T47D (cell line): ENCODE results near the gene SETD3.

Source experiments
- DNase-seq, 2 experiments: peaks; one replicate each; pipeline versions ENCODE4 v3.0.0 to v3.0.0-alpha.2; 2011 to 2012; ENCODE audit warnings: low read depth in 1 of 2, low spot score in 1 of 2
- JUND ChIP-seq: IDR thresholded peaks from 2 replicates; pipeline ENCODE4 v1.6.1; 2012; ENCODE audit warnings: low read depth
- in situ Hi-C: cut with HindIII; loops from 2 replicates; pipeline ENCODE4 v1.10.0; 2016; ENCODE audit warnings: low sequenced_read_pairs, low pct_unique_long_range_greater_than_20kb

The SETD3 gene

GRCh38 chr14:99479906-99480869 lies at the start of gene SETD3:
Gene SETD3, minus strand, starts transcription at chr14:99480859. Its CDS starts 15,054 bp downstream, at chr14:99465805.
- TF ChIP-seq JUND = no peak
- peak; percentile 47 to 64 for DNase-seq
- in situ Hi-C loops = no loop called here

- in situ Hi-C loops = no loop called here
- TF ChIP-seq JUND = no peak
- peak in 1 of 2 experiments; percentile 29 for DNase-seq
Measured at GRCh38 chr14:99529899-99530298, 49.2 kb upstream of the SETD3 start.

GRCh38 chr14:99527427-99528076 lies 46.9 kb upstream of the SETD3 start:
- in situ Hi-C loops = no loop called here
- no peak for TF ChIP-seq JUND
- no peak for DNase-seq

GRCh38 chr14:99527026-99527425 lies 46.4 kb upstream of the SETD3 start:
- no peak for DNase-seq
- in situ Hi-C loops = no loop called here
- no peak for TF ChIP-seq JUND

- in situ Hi-C loops = no loop called here
- TF ChIP-seq JUND = no peak
- DNase-seq = no peak
Measured at GRCh38 chr14:99525699-99526080, 45.0 kb upstream of the SETD3 start.

- in situ Hi-C loops = no loop called here
- peak; percentile 63 to 66 for DNase-seq
Measured at GRCh38 chr14:99524804-99525698, 44.4 kb upstream of the SETD3 start.

GRCh38 chr14:99524091-99524661 lies 43.5 kb upstream of the SETD3 start:
- no peak for TF ChIP-seq JUND
- in situ Hi-C loops = no loop called here
- no peak for DNase-seq

More at GRCh38 chr14:99524804-99525698, 44.4 kb upstream of the SETD3 start:
- no peak for TF ChIP-seq JUND

- in situ Hi-C loops = no loop called here
Measured at GRCh38 chr14:99523704-99524055, 43.0 kb upstream of the SETD3 start.

GRCh38 chr14:99522934-99523703 lies 42.5 kb upstream of the SETD3 start:
- no peak for TF ChIP-seq JUND
- in situ Hi-C loops = no loop called here
- no peak for DNase-seq

More at GRCh38 chr14:99523704-99524055, 43.0 kb upstream of the SETD3 start:
- DNase-seq = no peak
- no peak for TF ChIP-seq JUND

GRCh38 chr14:99522457-99522891 lies 41.8 kb upstream of the SETD3 start:
- in situ Hi-C loops = no loop called here
- no peak for TF ChIP-seq JUND
- DNase-seq = no peak

- TF ChIP-seq JUND = no peak
- DNase-seq = no peak
- in situ Hi-C loops = no loop called here
Measured at GRCh38 chr14:99522025-99522401, 41.4 kb upstream of the SETD3 start.
